Measurements from ENCODE around the gene HCN2.
A peak's percentile ranks its signal among the peaks of the same experiment; 100 is the strongest.
"Not testable (repeated sequence)": the region's sequence is repeated elsewhere in the genome, so short reads cannot be mapped to it uniquely, and the experiment has no call there.

The HCN2 gene

DNA sequence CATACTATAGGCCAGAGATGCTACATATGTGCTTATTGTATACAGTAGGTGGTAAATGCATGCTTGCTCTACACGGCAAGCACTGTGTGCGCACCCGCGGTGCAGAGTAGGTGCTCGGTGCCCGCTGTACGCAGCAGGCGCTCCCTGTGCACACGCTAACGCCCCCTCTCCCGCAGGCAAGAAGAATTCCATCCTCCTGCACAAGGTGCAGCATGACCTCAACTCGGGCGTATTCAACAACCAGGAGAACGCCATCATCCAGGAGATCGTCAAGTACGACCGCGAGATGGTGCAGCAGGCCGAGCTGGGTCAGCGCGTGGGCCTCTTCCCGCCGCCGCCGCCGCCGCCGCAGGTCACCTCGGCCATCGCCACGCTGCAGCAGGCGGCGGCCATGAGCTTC is 25.9 kb downstream of the HCN2 start:
- Mint-ChIP-seq H3K9me3 (no peaks in the 10 kb centered on the region), H3K27me3 (peaks cover 9% of the 10 kb centered on the region), H3K4me1 (peaks cover 27% of the 10 kb centered on the region), H3K36me3 (peaks cover 47% of the 10 kb centered on the region), H3K27ac (no peak overlapping the region), H3K4me3 (no peak overlapping the region)
- ATAC-seq = no peak

DNA sequence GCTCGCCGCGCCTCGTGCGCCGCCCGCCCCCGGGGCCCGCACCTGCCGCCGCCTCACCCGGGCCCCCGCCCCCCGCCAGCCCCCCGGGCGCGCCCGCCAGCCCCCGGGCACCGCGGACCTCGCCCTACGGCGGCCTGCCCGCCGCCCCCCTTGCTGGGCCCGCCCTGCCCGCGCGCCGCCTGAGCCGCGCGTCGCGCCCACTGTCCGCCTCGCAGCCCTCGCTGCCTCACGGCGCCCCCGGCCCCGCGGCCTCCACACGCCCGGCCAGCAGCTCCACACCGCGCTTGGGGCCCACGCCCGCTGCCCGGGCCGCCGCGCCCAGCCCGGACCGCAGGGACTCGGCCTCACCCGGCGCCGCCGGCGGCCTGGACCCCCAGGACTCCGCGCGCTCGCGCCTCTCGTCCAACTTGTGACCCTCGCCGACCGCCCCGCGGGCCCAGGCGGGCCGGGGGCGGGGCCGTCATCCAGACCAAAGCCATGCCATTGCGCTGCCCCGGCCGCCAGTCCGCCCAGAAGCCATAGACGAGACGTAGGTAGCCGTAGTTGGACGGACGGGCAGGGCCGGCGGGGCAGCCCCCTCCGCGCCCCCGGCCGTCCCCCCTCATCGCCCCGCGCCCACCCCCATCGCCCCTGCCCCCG is 26.5 kb downstream of the HCN2 start:
- H3K27me3 Mint-ChIP-seq = peaks cover 9% of the 10 kb centered on the region
- peaks cover 49% of the 10 kb centered on the region for H3K36me3 Mint-ChIP-seq
- no peak overlapping the region for H3K4me3 Mint-ChIP-seq
- no peak for ATAC-seq
- no peaks in the 10 kb centered on the region for H3K9me3 Mint-ChIP-seq
- no peak overlapping the region for H3K27ac Mint-ChIP-seq
- H3K4me1 Mint-ChIP-seq = peaks cover 22% of the 10 kb centered on the region

DNA sequence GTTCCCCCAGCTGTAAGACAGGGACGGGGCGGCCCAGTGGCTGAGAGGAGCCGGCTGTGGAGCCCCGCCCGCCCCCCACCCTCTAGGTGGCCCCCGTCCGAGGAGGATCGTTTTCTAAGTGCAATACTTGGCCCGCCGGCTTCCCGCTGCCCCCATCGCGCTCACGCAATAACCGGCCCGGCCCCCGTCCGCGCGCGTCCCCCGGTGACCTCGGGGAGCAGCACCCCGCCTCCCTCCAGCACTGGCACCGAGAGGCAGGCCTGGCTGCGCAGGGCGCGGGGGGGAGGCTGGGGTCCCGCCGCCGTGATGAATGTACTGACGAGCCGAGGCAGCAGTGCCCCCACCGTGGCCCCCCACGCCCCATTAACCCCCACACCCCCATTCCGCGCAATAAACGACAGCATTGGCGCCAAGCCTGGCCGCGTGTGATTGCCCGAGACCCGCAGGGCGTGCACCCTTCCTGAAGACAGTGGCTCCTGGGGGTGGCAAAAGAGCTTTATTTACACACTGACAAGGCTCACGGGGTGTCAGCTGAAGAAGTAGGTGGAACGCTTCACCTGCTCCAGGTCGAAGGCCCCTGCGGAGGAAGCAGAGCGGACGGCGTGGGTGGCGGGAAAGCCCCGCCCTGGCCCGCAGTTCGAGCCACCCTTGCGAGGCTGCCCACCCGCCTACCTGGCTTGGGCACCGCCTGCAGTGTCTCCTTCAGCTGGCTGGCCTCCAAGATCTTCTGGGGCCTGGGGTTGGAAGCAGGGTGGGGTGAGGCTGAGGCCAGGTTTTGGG is 27.3 kb downstream of the HCN2 start:
- Mint-ChIP-seq H3K27ac (no peak overlapping the region), H3K4me3 (peak overlapping the region; percentile 47), H3K9me3 (no peaks in the 10 kb centered on the region), H3K27me3 (peaks cover 9% of the 10 kb centered on the region), H3K4me1 (peaks cover 14% of the 10 kb centered on the region), H3K36me3 (peaks cover 49% of the 10 kb centered on the region)
- ATAC-seq = peak; percentile 4

DNA sequence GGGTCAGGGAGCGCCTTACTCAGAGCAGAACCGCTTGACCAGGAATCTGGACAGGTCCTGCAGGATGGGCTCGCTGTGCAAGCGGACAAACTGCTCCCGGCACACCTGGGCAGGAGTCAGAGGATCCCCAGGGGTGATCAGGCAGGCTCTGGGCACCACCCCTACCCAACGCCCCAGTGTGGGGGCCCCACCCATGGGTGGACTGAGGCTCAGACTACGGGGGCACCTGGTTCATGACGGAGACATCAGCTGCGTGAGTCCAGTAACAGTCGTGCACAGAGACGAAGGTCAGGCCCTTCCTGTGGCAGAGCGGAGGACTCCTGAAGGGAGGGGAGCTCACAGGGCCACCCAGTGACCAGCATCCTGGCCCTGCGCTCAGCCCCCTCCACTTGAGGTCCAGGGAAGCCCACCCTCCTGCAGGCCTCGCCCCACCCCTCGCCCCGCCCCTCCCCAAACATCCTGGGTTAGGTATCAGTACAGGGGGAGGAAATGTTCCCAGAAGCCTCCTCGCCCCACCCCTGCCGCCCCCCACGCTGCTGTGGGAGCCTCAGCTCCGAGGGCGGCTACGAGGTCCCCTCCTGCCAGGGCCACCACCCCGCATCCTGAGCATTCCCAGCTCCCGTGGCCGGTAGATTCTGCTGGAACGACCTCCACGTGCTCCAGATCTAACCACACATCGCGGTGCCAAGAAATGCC is 28.0 kb downstream of the HCN2 start:
- Mint-ChIP-seq H3K9me3 (no peaks in the 10 kb centered on the region), H3K4me3 (no peak overlapping the region), H3K36me3 (peaks cover 49% of the 10 kb centered on the region), H3K4me1 (peaks cover 14% of the 10 kb centered on the region), H3K27me3 (peaks cover 9% of the 10 kb centered on the region), H3K27ac (no peak overlapping the region)
- no peak for ATAC-seq

DNA sequence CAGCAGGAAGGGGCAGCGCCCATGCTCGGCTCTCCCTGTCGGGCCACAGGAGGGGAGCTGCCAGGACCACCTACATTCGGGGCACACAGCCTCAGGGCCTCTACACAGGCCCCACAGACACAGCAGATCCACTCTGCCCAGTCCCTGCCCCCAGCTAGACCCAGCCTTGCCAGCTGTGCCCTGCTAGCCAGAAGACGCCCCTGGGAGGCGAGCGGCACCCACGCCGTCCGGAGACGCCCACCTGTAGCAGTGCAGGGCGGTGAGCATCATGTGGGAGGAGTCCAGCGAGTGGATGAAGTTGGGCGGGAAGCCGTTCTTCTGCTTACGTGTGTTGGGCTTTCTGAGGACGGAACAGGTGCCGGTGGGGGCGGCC is 28.6 kb downstream of the HCN2 start:
- peak overlapping the region; percentile 19 for H3K27ac Mint-ChIP-seq
- ATAC-seq = no peak
- H3K36me3 Mint-ChIP-seq = peaks cover 46% of the 10 kb centered on the region
- no peak overlapping the region for H3K4me3 Mint-ChIP-seq
- H3K4me1 Mint-ChIP-seq = peaks cover 14% of the 10 kb centered on the region
- H3K27me3 Mint-ChIP-seq = peaks cover 9% of the 10 kb centered on the region
- H3K9me3 Mint-ChIP-seq = no peaks in the 10 kb centered on the region

DNA sequence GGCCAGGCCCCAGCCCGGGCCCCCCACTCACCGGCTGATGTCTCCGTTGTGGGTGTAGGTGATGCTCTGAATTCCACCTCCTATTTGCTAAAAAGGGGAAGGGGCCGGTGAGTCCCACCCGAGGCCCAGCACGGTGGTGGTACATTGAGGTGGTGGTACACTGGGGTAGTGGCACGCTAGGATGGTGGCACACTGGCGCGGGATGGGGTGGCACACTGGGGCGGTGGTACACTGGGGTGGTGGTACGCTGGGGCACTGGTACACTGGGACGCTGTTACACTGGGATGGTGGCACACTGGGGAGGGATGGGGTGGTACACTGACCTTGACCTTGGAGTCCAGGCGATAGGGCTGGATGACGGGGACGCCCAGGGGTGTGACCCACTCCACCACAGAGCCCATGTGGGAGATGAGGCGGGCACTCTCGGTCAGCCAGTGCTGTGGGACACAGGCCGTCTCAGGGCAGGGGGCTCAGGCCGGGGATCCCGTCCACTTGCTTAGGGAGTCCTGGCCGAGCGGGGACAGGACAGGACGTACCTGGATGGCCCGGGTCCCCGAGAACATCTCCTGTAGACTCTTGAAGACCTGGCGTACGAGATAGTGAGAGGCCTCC is 29.1 kb downstream of the HCN2 start:
- Mint-ChIP-seq H3K9me3 (no peaks in the 10 kb centered on the region), H3K36me3 (peaks cover 51% of the 10 kb centered on the region), H3K27ac (peak overlapping the region; percentile 19), H3K4me1 (peaks cover 14% of the 10 kb centered on the region), H3K4me3 (no peak overlapping the region), H3K27me3 (peaks cover 9% of the 10 kb centered on the region)
- no peak for ATAC-seq

DNA sequence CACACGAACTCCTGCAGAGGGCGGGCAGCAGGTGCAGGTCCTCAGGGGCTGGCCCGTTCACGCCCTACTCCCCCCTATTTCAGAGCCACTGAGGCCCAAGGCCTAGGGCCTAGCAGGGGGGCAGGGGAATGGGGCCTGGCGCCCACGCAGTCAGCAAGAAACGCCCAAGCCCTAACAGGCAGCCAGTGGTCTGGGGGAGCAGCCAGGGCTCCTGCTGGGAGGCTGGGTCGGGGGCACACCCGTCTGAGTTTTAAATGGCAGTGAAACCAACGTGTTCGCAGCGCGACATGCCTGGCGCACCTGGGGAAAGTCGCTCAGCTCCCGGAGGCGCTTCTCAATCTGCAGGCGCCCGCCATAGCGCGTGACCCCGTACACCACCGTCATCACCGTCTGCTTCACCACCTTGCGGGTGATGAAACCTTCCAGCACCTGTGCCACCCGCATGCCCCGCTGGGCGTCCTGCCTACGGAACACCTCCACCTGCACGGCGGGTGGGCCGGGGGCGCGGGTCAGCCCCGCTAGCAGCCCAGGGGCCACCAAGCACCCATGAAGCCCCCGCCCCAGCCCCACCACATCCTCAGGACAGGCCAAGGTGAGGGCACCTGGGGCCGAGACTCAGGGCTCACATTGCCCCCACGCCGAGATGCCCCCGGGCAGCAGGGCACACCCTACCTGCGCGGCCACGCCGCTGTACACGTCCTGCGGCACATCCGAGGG is 29.8 kb downstream of the HCN2 start:
- no peaks in the 10 kb centered on the region for H3K9me3 Mint-ChIP-seq
- H3K27ac Mint-ChIP-seq = no peak overlapping the region
- peaks cover 14% of the 10 kb centered on the region for H3K4me1 Mint-ChIP-seq
- H3K36me3 Mint-ChIP-seq = peaks cover 46% of the 10 kb centered on the region
- ATAC-seq = no peak
- H3K27me3 Mint-ChIP-seq = peaks cover 3% of the 10 kb centered on the region
- H3K4me3 Mint-ChIP-seq = no peak overlapping the region

DNA sequence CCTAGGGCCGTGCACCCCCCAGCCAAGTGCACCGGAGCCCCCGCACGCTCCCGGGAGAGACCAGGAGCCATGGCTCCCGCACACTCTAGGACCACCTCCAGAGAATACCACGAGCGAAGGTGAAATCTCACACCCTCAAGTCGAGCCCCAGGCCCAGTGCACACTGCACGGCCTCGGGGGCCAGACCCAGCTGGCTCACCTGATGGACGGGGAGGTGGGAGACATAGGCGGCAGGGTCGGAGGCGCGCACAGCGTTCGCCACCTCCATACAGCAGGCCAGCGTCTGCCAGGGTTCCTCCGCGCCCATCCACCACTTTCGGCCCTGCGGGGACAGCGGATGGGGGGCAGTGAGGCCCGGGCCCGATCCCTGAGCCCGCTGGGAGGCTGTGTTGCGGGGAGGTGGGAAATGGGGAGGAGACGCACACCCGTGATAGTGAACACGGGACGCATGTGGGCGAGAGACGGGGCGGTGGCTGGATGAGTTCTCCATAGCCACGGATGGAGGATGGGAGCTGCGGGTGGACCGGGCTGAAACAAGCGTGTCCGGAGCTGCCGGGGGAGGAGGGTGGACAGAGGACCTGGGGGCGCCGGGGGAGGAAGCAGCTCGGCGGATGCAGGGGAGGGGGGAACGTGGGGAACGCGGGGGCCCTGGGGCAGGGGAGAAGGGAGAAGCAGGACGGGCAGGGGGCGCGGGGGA is 30.6 kb downstream of the HCN2 start:
- H3K9me3 Mint-ChIP-seq = no peaks in the 10 kb centered on the region
- H3K27ac Mint-ChIP-seq = no peak overlapping the region
- peaks cover 46% of the 10 kb centered on the region for H3K36me3 Mint-ChIP-seq
- H3K4me3 Mint-ChIP-seq = no peak overlapping the region
- H3K27me3 Mint-ChIP-seq = no peaks in the 10 kb centered on the region
- peak; percentile 6 for ATAC-seq
- peaks cover 14% of the 10 kb centered on the region for H3K4me1 Mint-ChIP-seq

DNA sequence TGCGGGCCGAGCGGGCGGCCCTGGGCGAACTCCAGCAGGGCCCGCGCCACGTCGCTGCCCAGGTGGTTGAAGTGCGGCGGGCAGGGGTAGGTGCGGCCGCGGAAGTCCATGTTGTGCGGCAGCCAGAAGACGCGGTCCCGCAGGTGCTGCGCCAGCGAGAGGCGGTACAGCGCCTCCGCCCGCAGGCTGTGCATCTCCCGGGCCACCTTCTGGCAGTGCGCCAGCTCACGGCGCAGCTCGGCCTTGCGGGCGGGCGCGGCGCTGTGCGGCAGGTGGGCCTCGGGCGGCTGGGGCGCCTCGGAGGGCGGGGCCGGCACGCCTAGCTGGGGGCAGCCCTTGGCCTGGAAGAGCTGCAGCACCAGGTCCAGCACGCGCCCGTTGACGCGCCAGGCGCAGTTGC is 31.5 kb downstream of the HCN2 start:
- H3K27me3 Mint-ChIP-seq, ATAC-seq, H3K4me3 Mint-ChIP-seq: not testable (repeated sequence)

DNA sequence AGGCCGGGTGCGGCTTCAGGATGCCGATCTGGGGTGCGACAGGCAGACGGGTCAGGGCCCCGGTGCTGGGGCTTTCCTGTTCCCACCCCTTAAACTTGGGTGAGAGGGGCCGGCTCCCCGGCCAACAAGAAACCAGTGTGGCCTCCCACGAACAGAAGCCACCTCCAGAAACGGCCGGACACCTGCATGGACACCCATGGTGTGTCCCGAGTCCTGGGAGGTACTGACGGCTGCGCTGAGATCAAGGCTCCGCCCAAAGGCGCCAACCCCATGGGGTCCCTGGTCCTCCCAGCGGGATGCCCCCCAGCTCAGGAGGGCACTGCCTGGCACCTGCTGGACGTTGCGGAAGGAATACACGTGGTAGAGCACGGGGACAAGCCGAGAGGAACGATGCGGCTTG is 32.1 kb downstream of the HCN2 start:
- H3K4me3 Mint-ChIP-seq = no peak overlapping the region
- no peaks in the 10 kb centered on the region for H3K9me3 Mint-ChIP-seq

More for the DNA sequence above, 31.5 kb downstream of the HCN2 start:
- Mint-ChIP-seq H3K4me1 (peaks cover 14% of the 10 kb centered on the region), H3K36me3 (peaks cover 52% of the 10 kb centered on the region)
- not testable (repeated sequence) for H3K27ac Mint-ChIP-seq, H3K9me3 Mint-ChIP-seq

DNA sequence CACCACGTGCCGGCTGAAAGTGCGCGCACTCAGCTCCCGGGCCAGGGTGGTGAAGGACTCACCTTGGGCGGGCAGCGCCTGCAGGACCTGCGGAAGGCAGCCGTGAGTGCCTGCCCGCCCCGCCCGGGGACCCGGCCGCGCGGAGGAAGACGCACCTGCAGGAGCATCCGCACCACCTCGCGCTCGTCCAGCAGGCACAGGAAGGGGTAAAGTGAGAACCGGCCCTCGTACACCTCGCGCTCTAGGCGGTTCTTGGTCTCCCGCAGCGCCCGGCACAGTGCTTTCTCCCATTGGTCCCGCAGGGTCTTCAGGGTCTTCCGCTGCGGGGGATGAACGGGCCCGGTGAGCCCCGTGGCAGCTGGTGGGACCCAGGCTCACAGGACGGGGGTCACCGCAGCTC is 33.0 kb downstream of the HCN2 start:
- Mint-ChIP-seq H3K27me3 (no peaks in the 10 kb centered on the region), H3K4me1 (peaks cover 4% of the 10 kb centered on the region), H3K27ac (no peak overlapping the region), H3K36me3 (peaks cover 42% of the 10 kb centered on the region), H3K9me3 (no peaks in the 10 kb centered on the region), H3K4me3 (no peak overlapping the region)
- ATAC-seq = no peak

More for the DNA sequence above, 32.1 kb downstream of the HCN2 start:
- Mint-ChIP-seq H3K4me1 (peaks cover 13% of the 10 kb centered on the region), H3K27me3 (no peaks in the 10 kb centered on the region), H3K27ac (no peak overlapping the region), H3K36me3 (peaks cover 51% of the 10 kb centered on the region)
- ATAC-seq = no peak

DNA sequence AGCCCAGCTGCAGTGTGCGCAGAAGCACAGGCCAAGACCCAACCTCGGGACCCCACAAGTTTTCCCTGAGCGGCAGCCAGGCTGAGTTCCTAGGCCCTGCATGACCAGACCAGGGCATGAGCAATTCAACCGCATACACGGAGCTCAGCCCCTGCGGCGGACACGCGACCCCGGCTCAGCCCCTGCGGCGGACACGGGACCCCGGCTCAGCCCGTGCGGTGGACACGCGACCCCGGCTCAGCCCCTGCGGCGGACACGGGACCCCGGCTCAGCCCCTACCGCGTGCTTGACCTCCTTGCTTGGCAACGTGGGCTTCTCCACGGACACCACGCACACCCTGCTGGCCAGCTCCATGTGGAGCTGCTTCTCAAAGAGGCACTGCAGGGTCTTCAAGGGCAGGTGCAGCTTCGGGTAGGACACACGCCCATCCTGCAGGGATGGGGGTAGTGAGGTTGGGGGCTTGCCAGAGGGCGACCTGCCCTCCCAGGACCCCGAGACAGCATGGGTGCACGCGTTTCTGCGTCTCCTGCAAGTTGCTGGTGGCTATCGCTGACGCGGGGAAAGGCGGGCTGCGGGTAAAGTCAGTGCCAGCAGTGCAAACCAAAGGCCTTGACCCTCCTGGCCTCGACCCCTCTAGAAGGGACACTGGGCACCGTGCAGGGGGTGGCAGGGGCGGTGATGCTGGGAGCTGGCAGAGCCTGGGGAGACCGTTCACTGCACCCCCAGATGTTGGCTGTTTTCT is 33.7 kb downstream of the HCN2 start:
- H3K9me3 Mint-ChIP-seq = no peaks in the 10 kb centered on the region
- ATAC-seq = no peak
- no peak overlapping the region for H3K4me3 Mint-ChIP-seq
- no peak overlapping the region for H3K27ac Mint-ChIP-seq
- H3K36me3 Mint-ChIP-seq = peaks cover 40% of the 10 kb centered on the region
- no peaks in the 10 kb centered on the region for H3K27me3 Mint-ChIP-seq
- H3K4me1 Mint-ChIP-seq = peaks cover 4% of the 10 kb centered on the region

DNA sequence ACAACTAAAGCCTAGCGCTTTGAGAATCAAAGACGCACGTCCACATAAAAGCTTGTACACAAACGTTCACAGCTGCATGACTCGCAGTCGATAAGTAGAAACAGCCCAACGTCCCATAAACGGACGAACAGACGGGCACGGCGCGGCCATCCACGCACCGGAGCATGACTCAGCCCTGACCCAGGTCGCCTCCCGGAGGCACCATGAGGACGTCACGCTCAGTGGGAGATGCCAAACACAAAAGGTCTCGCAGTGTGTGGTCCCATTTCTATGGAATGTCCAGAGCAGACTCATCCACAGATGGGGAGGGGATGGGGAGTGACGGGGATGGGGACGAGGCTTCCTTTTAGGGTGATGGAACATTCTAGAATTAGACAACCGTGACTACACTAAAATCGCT is 34.3 kb downstream of the HCN2 start:
- peaks cover 40% of the 10 kb centered on the region for H3K36me3 Mint-ChIP-seq
- no peak overlapping the region for H3K4me3 Mint-ChIP-seq
- H3K4me1 Mint-ChIP-seq = peaks cover 6% of the 10 kb centered on the region
- no peaks in the 10 kb centered on the region for H3K9me3 Mint-ChIP-seq
- H3K27me3 Mint-ChIP-seq = no peaks in the 10 kb centered on the region
- no peak overlapping the region for H3K27ac Mint-ChIP-seq
- ATAC-seq = no peak

Data from stimulated activated memory B cell treated with anti-CD40 and anti-IgM and Interleukin-4, amounts not matched to agents 10 μg/mL and 1 μg/mL and 100 μg/mL, for 72 hours (primary cell).